Endothelial cell of umbilical vein (primary cell): ENCODE data around the gene LZTS3. TPM values are rescaled to one million over a fixed set of nuclear protein-coding genes. Genes with fewer than 3 reads are reported as not detected.

Experiments used
- BruUV-seq: library from RNA; stranded (reverse); fragments of 400-500 nt; replicated peaks from 2 replicates; lab custom pipeline; 2021; lab: Mats Ljungman, UMichigan
- CTCF ChIA-PET: fragments of 300-600, 350-600 bp; sonication (Branson Sonifier 250); formaldehyde crosslinking; loops from one replicate; lab custom pipeline; 2021; ENCODE audit warnings: antibody characterized with exemption, inconsistent platforms; lab: Charles Lee
- POLR2A ChIA-PET: fragments of 300-600, 350-600 bp; sonication (Branson Sonifier 250); formaldehyde crosslinking; loops from one replicate; lab custom pipeline; 2021; ENCODE audit warnings: antibody characterized with exemption, inconsistent platforms; lab: Charles Lee
- DNase-seq: peaks from one replicate; pipeline ENCODE4 v3.0.0-alpha.2; 2011; ENCODE audit warnings: low read depth, low spot score
- FAIRE-seq: peaks from 2 replicates; lab custom pipeline; 2011; peaks lifted over from hg19 to GRCh38; lab: Jason Lieb, UNC
- H2AFZ ChIP-seq: 2 replicates; pipeline ENCODE4 v1.6.0; 2012; ENCODE audit warnings: low read depth, low read length, control low read depth, inconsistent platforms
- H3K27ac ChIP-seq: 2 replicates; pipeline ENCODE4 v1.5.1; 2011; ENCODE audit warnings: low read depth, mild to moderate bottlenecking, control low read depth, low read length, moderate library complexity; ENCODE audit not compliant: insufficient read depth
- H3K27me3 ChIP-seq, 2 experiments: 2 replicates each; pipeline versions ENCODE4 v1.6.0 to v1.6.1; 2011; ENCODE audit warnings: low read length in 2 of 2, mixed read lengths in 1 of 2; ENCODE audit not compliant: control insufficient read depth in 2 of 2, insufficient read depth in 2 of 2
- H3K36me3 ChIP-seq, 2 experiments: 2 replicates in 1 of 2; 3 replicates in 1 of 2; pipeline ENCODE4 v1.5.1; 2011; ENCODE audit warnings: low read length in 2 of 2, mild to moderate bottlenecking in 1 of 2, moderate library complexity in 1 of 2; ENCODE audit not compliant: control insufficient read depth in 2 of 2, insufficient read depth in 2 of 2; ENCODE audit errors: extremely low read depth in 1 of 2
- H3K4me1 ChIP-seq: 3 replicates; pipeline ENCODE4 v1.5.1; 2011; ENCODE audit warnings: mild to moderate bottlenecking, low read length; ENCODE audit not compliant: control insufficient read depth, insufficient read depth; ENCODE audit errors: extremely low read depth
- H3K4me2 ChIP-seq: 2 replicates; pipeline ENCODE4 v1.6.1; 2011; ENCODE audit warnings: low read length, control low read depth, mixed read lengths; ENCODE audit not compliant: insufficient read depth
- H3K4me3 ChIP-seq, 3 experiments: fragments of 200-600 bp in 1 of 3; sonication (generic), shearing (Covaris generic) in 1 of 3; replicated peaks in 1 of 3; 2 replicates each; pipeline ENCODE4 v1.5.1; 2011 to 2016; ENCODE audit warnings: control low read depth in 3 of 3, low read length in 3 of 3, mild to moderate bottlenecking in 2 of 3, inconsistent platforms in 1 of 3, low read depth in 1 of 3, moderate library complexity in 1 of 3; ENCODE audit not compliant: insufficient read depth in 1 of 3
- H3K79me2 ChIP-seq: 2 replicates; pipeline ENCODE4 v1.6.0; 2012; ENCODE audit warnings: low read length, inconsistent platforms; ENCODE audit not compliant: control insufficient read depth, insufficient read depth
- H3K9ac ChIP-seq: replicated peaks from 2 replicates; pipeline ENCODE3; 2011; ENCODE audit warnings: low read length, control low read depth; ENCODE audit not compliant: insufficient read depth; ENCODE audit errors: extremely low read depth
- H3K9me1 ChIP-seq: replicated peaks from 3 replicates; pipeline ENCODE4 v1.6.0; 2011; ENCODE audit warnings: mild to moderate bottlenecking, low read length; ENCODE audit not compliant: control insufficient read depth, insufficient read depth; ENCODE audit errors: extremely low read depth
- H3K9me3 ChIP-seq: replicated peaks from 2 replicates; pipeline ENCODE4 v1.5.1; 2012; ENCODE audit warnings: low read length, inconsistent platforms; ENCODE audit not compliant: control insufficient read depth, insufficient read depth
- H4K20me1 ChIP-seq: replicated peaks from 2 replicates; pipeline ENCODE3; 2011; ENCODE audit warnings: mild to moderate bottlenecking, low read length; ENCODE audit not compliant: control insufficient read depth, insufficient read depth; ENCODE audit errors: extremely low read depth
- EZH2 ChIP-seq: IDR thresholded peaks from 2 replicates; pipeline ENCODE4 v1.6.1; 2012; ENCODE audit warnings: borderline replicate concordance, low read depth, mild to moderate bottlenecking, moderate library complexity, low read length, inconsistent platforms; ENCODE audit not compliant: severe bottlenecking
- FOS ChIP-seq: IDR thresholded peaks from 2 replicates; pipeline ENCODE4 v1.6.1; 2011; ENCODE audit warnings: mild to moderate bottlenecking, low read length, moderate library complexity, borderline replicate concordance; ENCODE audit not compliant: insufficient read depth
- GATA2 ChIP-seq: IDR thresholded peaks from 2 replicates; pipeline ENCODE4 v1.7.0; 2011; ENCODE audit warnings: low read depth, mild to moderate bottlenecking, moderate library complexity, mixed read lengths, low read length; ENCODE audit not compliant: insufficient read length, insufficient read depth
- JUN ChIP-seq: IDR thresholded peaks from 2 replicates; pipeline ENCODE4 v1.6.1; 2011; ENCODE audit warnings: borderline replicate concordance, low read depth; ENCODE audit not compliant: insufficient read length, insufficient read depth
- MYC ChIP-seq: IDR thresholded peaks from one replicate; pipeline ENCODE4 v1.6.1; 2011; ENCODE audit warnings: mild to moderate bottlenecking, low read depth, low read length
- POLR2A ChIP-seq: IDR thresholded peaks from 2 replicates; pipeline ENCODE4 v1.6.1; 2012; ENCODE audit warnings: low read depth, mild to moderate bottlenecking, control low read depth, low read length
- POLR2AphosphoS5 ChIP-seq: IDR thresholded peaks from 2 replicates; pipeline ENCODE4 v1.6.1; 2012; ENCODE audit warnings: low read depth, mild to moderate bottlenecking, control low read depth, low read length, moderate library complexity; ENCODE audit not compliant: insufficient read depth
- dilution Hi-C: fragments of 300-500 bp; cut with MboI; formaldehyde crosslinking; loops from one replicate; pipeline ENCODE4 v1.15.0; 2019; ENCODE audit warnings: low sequenced_read_pairs; ENCODE audit not compliant: extremely low pct_ligation_motif_present
- intact Hi-C: fragments of 100-400 bp; cut with micrococcal nuclease; formaldehyde crosslinking; loops from one replicate; pipeline ENCODE4 v1.10.0; 2022
- polyA plus RNA-seq, 4 experiments: library from polyadenylated mRNA; depleted of rRNA in 3 of 4; stranded (reverse) in 3 of 4; unstranded in 1 of 4; fragments of >200 nt; gene quantifications; 2 replicates each; pipeline versions ENCODE4 v1.2.1 to v1.2.3, GENCODE V29; 2011 to 2012; ENCODE audit warnings: missing spikeins in 1 of 4
- total RNA-seq: library from RNA; stranded (reverse); gene quantifications from 2 replicates; pipeline ENCODE4 v1.2.3, GENCODE V29; 2021
- TF ChIP-seq, protein P1 (sequence below): IDR thresholded peaks from 2 replicates; pipeline ENCODE4 v1.6.1; 2011; ENCODE audit not compliant: insufficient read depth, insufficient read length
- TF ChIP-seq, protein P2 (sequence below), 2 donors: IDR thresholded peaks; 1 replicate in 1 of 2; 2 replicates in 1 of 2; pipeline ENCODE4 v1.5.1; 2011; ENCODE audit warnings: low read length in 2 of 2, mild to moderate bottlenecking in 2 of 2, moderate library complexity in 2 of 2, control low read depth in 1 of 2, inconsistent platforms in 1 of 2, low read depth in 1 of 2; ENCODE audit not compliant: insufficient read depth in 1 of 2; ENCODE audit errors: extremely low read depth in 1 of 2

Gene LZTS3
- total and polyA plus RNA-seq, 2 donors (not counting 3 experiments of a cell fraction or from before 2014, with no cell fraction given): 4.5 to 5.7 TPM

DNA sequence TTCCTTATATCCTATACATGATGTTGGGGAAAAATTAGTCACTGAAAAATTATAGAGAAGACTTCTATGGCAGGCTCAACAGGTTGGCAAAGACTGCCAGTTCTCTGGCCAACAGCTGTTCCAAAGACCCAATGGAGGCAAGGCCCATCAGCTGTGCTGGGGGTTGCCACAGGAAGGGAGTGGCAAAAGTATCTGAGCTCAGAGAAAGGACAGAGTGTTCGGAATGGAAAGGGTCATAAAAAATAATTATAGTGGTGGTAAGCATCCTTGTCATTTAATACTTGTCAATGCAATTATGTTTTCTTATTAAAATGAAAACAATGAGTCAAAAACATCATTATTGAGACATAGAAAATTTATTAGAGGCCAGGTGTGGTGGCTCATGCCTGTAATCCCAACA lies 49.8 kb downstream of the LZTS3 start:
- intact Hi-C loops: no loop called here
- Histone ChIP-seq H3K9me3 (no peaks in the 10 kb centered on the region), H3K4me3 (no peak overlapping the region), H3K27ac (no peak overlapping the region), H3K36me3 (peaks cover 0 to 2% of the 10 kb centered on the region in 2 experiments), H3K4me1 (peaks cover 15% of the 10 kb centered on the region), H4K20me1 (no peaks in the 10 kb centered on the region), H3K79me2 (no peaks in the 10 kb centered on the region), H3K9ac (no peak overlapping the region), H3K4me2 (no peak overlapping the region), H3K9me1 (no peaks in the 10 kb centered on the region), H3K27me3 (no peaks in the 10 kb centered on the region), H2AFZ (no peak overlapping the region)
- dilution Hi-C loops: no loop called here
- ChIA-PET CTCF (no interaction called here), POLR2A (no interaction called here)
- no peak for DNase-seq
- TF ChIP-seq GATA2 (no peak), EZH2 (no peak), POLR2A (no peak), JUN (no peak), MYC (no peak), POLR2AphosphoS5 (no peak), FOS (no peak)
- TF ChIP-seq, protein P1, sequence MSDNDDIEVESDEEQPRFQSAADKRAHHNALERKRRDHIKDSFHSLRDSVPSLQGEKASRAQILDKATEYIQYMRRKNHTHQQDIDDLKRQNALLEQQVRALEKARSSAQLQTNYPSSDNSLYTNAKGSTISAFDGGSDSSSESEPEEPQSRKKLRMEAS: no peak
- TF ChIP-seq, protein P2, sequence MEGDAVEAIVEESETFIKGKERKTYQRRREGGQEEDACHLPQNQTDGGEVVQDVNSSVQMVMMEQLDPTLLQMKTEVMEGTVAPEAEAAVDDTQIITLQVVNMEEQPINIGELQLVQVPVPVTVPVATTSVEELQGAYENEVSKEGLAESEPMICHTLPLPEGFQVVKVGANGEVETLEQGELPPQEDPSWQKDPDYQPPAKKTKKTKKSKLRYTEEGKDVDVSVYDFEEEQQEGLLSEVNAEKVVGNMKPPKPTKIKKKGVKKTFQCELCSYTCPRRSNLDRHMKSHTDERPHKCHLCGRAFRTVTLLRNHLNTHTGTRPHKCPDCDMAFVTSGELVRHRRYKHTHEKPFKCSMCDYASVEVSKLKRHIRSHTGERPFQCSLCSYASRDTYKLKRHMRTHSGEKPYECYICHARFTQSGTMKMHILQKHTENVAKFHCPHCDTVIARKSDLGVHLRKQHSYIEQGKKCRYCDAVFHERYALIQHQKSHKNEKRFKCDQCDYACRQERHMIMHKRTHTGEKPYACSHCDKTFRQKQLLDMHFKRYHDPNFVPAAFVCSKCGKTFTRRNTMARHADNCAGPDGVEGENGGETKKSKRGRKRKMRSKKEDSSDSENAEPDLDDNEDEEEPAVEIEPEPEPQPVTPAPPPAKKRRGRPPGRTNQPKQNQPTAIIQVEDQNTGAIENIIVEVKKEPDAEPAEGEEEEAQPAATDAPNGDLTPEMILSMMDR (IDR thresholded peaks at IDR 0.05; ENCODE audit: extremely low read depth in 1 of 2, insufficient read depth in 1 of 2, low read depth in 1 of 2, low read length in 2 of 2): no peak
- BruUV-seq: no TSS peak
- no peak for FAIRE-seq
